COLO829 (cell line): ENCODE measurements around the gene ELL.
"Not testable (repeated sequence)": the region's sequence is repeated elsewhere in the genome, so short reads cannot be mapped to it uniquely, and the experiment has no call there.

Experiments
- DNase-seq: peaks from one replicate; pipeline ENCODE4 v3.0.0; 2012; ENCODE audit warnings: low spot score

Gene ELL

DNA sequence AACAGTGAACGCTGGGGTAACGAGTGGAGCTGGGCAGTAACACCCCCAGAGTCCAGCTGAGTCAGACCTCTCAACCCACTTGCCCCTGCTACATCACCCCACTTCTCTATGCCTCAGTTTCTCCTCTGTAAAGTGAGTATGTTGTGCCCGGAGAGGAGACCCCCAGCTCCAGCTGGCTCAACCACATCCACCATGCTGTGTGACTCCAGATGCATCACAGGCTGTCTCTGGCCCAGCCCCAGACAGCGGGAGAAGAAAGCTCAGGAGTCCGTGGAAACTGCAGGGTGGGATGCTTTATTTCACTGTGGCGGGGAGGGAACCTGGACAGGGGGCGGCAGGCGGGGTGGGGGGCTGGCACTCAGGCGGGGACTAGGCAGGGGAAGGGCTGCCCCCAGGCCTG lies 9.6 kb upstream of the ELL start:
- DNase-seq, result no peak

DNA sequence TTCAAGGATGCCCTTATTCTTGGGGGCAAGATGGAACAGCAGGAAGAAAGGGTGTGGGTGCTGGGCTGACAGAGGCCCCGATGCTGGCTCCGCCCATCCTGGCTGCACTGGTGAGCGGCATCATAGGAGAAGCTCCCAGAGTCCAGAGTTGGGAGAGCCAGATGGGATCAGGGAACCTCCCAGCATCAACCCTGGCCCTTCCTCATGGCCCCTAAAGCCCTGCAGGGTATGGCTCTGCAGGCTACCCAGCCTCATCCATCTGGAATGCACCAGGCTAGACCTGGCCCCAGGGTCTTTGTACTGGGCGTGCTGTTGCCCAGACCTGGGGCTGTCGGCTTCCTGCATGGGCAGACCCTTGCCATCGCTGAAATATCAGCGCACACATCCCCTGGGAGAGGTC lies 7.9 kb upstream of the ELL start:
- DNase-seq, result no peak

DNA sequence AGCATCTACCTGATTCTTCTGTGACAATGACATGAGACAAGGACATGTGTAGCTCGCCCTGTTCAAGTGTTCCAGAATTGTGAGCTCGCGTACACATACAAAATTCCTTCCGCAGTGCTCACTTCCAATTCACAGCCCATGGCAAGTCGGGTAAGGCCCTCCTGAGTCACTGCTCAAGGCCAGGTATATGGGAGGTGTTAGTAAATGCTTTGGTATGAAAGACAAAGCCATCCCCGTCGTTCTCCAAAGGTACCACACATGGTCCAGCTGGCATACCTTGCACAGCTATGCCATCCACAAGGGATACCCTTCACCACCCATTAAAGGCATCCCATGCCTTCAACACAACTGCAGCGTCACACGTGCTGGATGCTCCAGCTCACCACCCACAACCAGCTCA lies 4.4 kb upstream of the ELL start:
- no peak for DNase-seq

DNA sequence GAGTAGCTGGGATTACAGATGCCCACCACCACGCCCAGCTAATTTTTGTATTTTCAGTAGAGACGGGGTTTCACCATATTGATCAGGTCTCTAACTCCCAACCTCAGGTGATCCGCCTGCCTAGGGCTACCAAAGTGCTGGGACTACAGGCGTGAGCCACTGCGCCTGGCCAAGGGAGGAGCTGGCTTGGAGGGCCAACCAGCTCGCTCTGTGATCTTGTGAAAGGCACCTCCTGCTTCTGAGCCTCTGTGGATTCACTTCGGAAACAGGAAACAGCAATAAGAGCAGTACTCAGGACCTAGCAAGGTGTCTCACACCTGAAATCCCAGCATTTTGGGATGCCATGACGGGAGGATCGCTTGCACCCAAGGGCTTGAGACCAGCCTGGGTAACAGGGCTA lies 2.0 kb upstream of the ELL start:
- no peak for DNase-seq

DNA sequence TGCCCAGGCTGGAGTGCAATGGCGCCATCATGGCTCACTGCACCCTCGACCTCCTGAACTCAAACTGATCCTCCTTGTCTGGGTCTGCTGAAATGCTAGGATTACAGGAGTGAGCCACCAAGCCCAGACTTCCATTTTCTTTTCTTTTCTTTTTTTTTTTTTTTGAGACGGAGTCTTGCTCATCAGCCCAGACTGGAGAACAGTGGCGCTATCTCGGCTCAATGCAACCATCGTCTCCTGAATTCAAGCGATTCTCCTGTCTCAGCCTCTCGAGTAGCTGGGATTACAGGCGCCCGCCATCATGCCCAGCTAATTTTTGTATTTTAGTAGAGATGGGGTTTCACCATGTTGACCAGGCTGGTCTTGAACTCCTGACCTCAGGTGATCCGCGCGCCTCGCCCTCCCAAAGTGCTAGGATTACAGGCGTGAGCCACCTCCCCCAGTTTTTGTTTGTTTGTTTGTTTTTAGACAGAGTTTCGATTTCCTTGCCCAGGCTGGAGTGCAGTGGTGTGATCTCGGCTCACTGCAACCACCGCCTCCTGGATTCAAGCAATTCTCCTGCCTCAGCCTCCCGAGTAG lies 1.1 kb upstream of the ELL start:
- not testable (repeated sequence) for DNase-seq

DNA sequence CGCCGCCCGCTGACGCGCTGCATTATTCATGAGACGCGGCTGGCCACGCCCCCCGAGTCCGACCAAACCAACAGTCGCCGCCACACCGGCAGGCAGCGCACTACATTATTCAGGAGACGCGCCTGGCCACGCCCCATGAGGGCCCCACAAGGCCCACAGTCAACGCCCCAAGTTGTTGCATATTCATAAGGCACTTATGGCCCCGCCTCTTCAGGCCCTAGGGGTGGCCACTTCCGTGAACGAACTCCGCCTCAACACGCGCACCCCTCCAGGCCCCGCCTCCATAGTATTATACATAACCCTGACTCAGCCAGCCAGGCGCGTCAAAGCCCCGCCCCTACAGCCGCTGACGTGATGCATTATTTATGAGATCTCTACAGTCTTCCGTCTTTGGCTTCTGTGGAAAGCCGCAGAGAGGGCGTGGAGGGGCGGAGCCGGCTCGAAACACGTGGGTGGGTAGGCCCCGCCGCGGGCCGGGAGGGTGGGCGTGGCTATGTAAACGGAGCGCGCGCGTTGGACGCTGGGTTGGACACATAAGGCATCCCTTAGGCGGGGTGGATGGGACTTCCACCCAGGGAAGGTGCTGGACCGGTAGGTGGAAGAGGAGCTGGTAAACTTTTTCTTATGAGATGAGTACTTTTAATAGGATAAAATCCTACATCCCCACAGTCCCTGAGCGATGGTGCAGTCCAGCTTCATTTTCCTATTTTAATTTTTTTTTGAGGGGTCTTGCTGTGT lies 423 bp upstream of the ELL start:
- DNase-seq, result peak; percentile 100

DNA sequence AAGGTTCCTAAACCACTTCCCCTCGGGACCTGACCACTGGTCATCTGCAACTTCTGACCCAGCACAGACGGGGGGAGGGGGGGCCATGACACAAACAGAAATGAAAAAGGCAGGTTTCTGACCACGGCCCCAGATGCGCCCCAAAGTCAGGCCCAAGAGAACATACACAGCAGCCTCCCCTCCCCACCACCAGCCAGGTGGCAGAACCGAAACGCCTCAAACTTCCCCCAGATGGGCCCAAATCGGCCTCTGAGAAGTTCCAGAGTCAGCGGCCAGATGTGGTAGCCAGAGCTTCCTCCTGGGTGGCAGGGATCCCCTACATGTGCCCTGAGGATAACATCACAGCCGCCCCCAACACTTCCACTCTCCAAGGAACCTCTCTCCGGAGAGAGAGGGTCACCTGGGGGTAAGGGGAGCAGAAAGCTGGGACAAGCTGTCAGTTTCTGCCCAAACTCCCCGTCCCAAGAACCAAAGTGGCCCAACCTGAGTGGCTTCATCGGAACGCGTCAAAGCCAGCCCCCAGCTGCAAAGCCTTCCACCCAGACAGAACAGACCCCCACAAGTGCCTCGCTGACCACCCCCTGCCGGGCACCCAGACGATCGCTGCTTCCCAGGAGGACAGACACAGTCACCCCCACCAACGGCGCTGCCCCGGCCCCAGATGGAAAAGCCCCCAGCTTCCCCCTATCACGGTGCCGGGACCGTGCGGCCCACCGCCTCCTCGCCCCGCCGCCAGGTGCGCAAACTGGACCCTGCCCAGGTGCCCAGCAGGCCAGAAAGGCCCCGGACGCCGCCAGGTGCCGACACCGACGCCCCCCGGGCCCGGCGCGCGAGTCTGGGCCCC lies 800 bp downstream of the ELL start:
- no peak for DNase-seq

DNA sequence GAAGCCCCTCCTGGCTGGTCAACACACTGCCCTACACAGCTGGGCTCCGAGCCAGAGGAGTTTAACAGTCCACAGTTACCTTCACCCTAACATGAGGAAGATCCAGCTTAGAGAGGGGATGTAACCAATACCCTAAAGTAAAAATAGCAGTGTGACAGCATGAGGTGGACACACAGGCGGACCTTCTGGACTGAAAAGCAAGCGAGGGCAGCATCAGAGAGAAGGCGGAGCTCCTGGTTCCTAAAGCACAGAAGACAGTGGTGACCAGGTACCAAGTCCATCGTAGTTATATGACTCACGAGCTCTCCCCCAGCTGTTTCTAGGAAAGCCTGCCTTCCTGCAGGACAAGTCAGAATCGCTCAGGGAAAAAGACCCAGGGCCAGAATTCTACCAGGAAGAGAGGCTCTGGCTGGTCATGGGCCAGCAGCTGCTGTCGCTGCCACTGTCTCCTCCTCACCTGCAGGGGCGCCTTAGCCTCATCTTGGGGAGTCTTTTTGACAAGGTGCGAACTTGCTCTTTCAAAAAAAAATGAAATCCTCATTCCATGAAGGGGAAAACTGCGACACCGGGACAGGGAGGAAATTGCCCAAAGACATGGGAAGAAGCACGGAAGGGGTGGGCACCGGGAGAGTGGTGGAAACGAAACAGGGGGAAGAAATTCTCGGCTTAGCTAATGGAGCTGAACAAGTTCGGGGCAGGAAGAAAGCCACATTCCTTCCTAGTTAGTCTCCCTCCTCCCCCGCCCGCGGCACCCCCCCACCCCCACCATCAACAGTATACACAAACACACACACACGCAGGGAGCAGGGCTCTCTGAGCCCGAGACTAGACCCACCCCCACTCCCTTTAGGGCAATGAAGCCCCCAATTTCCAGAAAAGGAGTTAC lies 1.7 kb downstream of the ELL start:
- DNase-seq, result no peak

DNA sequence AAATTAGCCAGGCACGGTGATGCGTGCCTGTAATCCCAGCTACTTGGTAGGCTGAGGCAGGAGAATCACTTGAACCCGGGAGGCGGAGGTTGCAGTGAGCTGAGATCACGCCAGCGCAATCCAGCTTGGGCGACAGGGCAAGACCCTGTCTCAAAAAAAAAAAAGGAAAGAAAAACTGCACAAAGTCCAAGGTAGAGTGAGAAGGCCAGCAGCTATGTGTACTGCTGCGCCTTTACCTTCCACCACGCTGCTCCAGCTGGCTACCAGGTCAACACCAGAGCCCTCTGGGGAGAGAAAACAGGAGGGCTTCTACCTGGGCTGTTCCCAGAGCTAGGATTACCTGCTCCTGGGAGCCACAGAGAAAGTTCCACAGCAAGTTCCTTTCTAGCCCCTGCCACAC lies 3.2 kb downstream of the ELL start:
- no peak for DNase-seq

DNA sequence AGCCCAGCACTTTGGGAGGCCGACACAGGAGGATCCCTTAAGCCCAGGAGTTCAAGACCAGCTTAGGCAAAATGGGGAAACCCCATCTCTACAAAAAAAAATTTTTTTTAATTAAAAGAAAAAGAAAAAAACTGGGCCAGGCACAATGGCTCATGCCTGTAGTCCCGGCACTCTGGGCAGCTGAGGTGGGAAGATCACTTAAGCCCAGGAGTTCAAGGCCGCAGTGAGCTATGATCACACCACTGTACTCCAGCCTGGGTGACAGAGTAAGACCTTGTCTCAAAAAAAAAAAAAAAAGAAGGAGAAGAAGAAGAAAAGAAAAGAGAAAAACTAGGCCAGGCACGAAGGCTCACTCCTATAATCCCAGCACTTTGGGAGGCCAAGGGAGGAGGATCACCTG lies 4.3 kb downstream of the ELL start:
- no peak for DNase-seq

DNA sequence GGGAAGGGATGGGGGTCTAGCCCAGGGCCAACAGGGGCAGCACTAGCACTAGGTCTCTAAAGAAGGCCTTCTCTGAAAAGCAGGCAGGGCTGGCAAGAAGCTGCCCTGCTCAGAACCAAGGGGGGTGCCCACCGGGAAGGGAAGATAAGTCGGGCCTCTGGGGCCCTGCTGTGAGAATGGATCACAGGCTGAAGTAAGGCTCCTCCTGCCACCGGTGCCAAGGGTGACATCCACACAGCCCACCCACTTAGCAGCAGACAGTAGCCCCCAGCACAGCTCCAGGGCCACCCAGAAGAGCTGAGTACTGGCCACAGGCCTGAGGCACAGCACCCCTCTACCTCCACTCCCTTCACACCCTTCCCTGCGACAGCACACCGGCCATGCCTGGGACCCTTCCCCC lies 5.9 kb downstream of the ELL start:
- no peak for DNase-seq

DNA sequence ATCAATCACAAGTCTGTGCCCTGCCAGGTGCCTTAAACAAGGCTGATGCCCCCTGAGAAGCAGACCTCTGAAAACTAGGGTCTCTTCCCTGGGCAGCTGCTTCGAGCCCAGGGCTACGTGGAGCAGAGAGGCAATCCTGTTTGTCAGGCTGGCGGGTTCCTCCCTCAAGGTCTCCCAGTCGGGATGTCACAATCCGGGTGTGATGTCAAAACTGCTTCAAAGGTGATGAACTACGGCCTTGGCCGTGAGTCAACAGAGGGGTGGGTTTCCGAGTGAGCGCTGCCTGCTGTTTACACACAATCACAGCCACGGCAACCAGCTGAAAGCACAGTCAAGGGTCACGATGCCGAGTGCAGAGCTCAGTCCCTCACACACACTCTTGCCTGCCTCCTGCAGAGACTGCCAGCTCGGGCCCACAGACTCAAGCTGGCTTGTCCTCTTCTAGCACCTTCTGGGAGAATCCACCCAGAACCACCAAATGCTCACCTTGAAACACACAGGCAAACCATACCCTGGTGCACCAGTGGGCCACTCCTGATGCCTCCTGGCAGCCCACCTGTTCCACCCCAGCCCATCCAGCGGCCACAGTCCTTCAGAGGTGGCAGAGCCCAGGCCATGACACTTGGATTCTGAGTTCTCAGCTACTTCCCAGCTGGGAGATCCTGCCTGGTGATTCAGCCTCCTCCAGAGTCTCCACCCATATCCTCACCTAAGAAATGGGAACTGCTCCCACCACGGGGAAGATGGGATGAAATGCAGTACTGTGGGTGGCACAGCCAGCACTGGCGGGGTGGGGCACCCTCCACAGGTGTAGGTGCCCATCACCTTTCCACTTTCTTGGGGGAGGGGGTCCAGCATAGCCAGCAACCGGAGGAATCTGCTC lies 6.8 kb downstream of the ELL start:
- no peak for DNase-seq

DNA sequence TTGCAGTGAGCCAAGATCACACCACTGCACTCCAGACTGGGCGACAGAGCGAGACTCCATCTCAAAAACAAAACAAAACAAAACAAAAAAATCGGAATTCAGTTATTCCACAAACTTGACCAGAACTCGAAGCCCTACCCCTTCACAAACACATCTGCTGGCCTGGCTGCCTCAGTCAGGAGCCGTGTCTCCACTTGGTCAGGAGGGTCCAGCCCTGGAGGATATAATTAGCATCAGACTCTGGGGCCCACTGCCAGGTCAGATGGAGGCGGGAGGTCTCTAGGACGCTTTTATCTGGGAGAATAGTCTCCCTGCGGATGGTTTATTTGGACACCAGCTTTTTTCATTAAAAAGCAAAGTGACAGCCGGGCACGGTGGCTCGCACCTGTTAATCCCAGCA lies 8.0 kb downstream of the ELL start:
- no peak for DNase-seq

DNA sequence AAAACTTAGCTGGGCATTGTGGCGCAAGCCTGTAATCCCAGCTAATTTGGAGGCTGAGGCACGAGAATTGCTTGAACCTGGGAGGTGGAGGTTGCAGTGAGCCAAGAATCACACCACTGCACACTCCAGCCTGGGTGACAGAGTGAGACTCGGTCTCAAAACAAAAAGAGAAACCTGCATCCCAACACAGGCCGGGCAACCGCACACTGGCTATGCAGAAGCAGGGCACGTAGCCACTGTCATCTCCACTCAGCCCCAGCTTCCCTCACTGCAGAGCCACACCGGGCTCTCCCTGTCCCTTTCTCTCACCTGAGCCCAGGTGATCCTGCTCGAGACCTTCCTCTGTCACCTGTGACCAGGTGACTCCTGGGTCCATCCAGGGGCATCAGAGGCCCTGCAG lies 11.7 kb downstream of the ELL start:
- no peak for DNase-seq

DNA sequence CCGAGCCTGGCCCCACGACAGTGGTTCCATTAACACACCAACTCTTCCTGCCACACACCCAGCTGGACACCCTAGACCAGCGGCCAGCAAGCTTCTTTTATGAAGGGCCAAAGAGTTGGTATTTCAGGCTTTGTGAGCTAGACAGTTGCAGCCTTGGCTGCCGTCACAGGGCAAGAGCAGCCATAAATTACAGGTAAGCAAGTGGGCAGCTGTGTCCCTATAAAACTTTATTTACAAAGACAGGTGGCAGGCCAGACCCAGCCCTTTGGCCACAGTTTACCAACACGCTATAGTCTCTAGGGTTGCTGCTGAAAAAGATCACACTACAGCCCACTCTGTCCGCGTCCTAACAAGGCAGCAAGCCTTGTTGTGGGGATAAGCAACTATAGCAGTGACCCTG lies 13.3 kb downstream of the ELL start:
- DNase-seq, result no peak

DNA sequence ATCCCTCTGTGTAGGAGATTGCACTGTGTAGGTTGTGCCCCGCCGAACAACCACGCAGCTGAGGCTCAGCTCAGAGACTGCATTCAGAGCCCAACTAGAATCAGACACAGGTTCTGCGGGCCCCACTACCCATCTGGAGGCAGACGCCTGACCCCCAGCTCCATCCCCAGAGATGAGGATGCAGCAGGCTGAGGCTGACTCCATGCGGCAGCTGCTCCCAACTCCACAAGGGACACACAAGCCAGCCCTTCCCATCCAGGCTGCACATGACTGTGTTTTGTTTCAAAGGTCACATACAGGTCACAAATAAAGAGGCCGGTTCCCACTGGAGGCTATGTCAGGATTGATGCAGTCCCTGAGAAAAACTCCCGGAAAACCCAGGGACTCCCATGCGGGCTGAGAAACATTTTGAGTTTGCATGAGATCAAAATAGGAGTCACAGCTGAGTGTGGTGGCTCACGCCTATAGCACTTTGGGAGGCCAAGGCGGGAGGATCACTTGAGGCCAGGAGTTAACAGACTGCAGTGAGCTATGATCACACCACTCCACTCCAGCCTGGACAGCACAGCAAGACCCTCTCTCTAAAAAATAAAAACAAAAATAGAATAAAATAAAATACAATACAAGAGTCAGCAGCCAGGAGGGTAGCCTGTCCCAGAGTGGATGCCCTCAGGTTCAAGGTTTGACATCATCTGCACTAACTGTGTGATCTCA lies 14.0 kb downstream of the ELL start:
- DNase-seq, result peak; percentile 30

DNA sequence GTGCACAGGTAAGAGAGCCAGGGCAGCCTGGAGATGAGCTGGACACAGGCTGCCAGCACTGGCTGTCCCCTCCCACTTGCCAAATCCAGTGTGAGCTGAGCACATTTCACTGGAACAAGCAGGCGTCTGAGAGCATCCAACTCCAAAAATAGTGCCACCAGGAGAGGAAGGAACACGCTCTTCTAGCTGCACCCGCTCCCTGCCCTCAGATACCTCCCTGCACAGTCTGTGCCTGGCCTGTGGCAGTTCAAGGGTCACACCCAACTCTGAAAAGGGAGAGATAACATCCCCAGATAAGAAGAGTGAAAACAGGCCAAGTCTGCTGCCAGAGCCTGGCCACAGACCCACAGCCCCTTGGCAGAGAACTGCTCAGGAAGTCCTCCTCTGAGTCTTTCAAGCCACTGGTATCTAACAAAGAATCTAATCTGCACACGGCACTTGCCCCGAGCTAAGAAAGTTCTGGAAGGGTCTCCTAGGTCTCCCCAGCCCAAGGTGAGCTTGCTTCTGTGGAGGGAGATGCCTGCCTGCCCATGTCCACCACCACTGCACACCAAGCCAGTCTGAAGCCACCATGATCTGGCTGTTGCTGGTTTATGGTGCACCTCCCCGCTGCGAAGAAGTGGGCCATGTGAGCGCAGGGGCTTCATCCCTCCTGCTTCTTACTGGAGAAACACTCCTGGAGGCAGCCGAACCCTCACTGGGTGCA lies 14.7 kb downstream of the ELL start:
- no peak for DNase-seq

DNA sequence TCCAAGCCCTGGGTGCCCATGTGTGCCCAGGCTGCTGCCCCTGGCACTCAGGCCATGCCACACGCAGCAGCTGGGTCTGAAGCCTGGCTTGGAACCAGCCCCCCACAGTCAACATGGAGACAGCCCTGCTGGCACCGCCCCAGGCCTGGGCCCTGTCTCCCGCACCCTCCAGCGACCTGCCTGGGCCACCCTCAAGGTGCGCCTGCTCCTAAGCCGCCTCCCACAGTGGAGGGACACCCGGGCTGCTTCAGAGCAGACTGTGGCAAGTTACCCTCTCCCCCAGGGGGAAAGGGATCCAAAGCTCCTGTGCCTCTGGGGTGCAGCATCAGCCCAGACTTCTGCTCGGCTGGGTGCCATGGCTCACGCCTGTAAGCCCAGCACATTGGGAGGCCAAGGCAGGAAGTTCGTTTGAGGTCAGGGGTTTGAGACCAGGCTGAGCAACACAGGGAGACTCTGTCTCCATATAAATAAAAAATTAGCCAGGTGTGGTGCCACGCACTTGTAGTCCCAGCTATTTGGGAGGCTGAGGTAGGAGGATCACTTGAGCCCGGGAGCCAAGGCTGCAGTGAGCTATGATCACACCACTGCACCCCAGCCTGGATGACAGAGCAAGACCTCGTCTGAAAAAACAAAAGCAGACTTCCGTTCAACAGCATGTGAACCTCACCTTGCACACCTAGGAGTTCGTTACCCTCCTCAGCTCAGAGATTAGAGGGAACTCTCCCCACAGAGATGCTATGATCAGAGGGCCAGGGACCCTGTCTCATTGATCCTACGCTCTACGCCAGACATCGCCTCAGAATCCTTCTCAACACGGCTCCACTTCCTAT lies 15.6 kb downstream of the ELL start:
- DNase-seq, result no peak
